ENCODE data around the gene ORC3. TPM values are rescaled to one million over a fixed set of nuclear protein-coding genes. Genes with fewer than 3 reads are reported as not detected.

The ORC3 gene
- total RNA-seq, 1 donor from 2014 or later = 12.1 TPM

Other genes starting within 250 kb of the ORC3 start
- gene C6orf163, start 245.3 kb upstream of the ORC3 start, total RNA-seq = 0.26 and 0.63 TPM in 2 replicates
- 0.13 TPM in 2 replicates for gene CFAP206, start 182.2 kb upstream of the ORC3 start, total RNA-seq
- gene SLC35A1, start 117.2 kb upstream of the ORC3 start, total RNA-seq = 20.0 and 20.7 TPM in 2 replicates
- 28.6 and 33.5 TPM in 2 replicates for gene RARS2, start 148 bp upstream of the ORC3 start, total RNA-seq
- 13.6 and 16.3 TPM in 2 replicates for gene AKIRIN2, start 112.1 kb downstream of the ORC3 start, total RNA-seq